NCI-H524 treated with DMSO at 0.1 percent for 48 hours (cell line): Measurements from ENCODE around the gene NR6A1.

ENCODE experiments used
- DNase-seq: peaks from one replicate; lab custom pipeline; 2025; lab: John Stamatoyannopoulos, UW

NR6A1 gene

GRCh38 chr9:124795881-124796431 lies 24.8 kb upstream of the NR6A1 start:
- no peak for DNase-seq

- DNase-seq = no peak
Observed at GRCh38 chr9:124794902-124795491, 23.9 kb upstream of the NR6A1 start.

GRCh38 chr9:124793015-124793541 lies 22.0 kb upstream of the NR6A1 start:
- no peak for DNase-seq

GRCh38 chr9:124792257-124793014 lies 21.3 kb upstream of the NR6A1 start:
- DNase-seq = no peak

- DNase-seq = no peak
Observed at GRCh38 chr9:124790801-124791505, 19.8 kb upstream of the NR6A1 start.

GRCh38 chr9:124790301-124790700 lies 19.2 kb upstream of the NR6A1 start:
- DNase-seq = no peak

- DNase-seq = no peak
Observed at GRCh38 chr9:124789531-124789930, 18.4 kb upstream of the NR6A1 start.

GRCh38 chr9:124788542-124789217 lies 17.6 kb upstream of the NR6A1 start:
- DNase-seq = no peak

GRCh38 chr9:124786881-124787573 lies 15.9 kb upstream of the NR6A1 start:
- DNase-seq = no peak

- no peak for DNase-seq
Observed at GRCh38 chr9:124784509-124784908, 13.4 kb upstream of the NR6A1 start.

- no peak for DNase-seq
Observed at GRCh38 chr9:124783830-124784229, 12.7 kb upstream of the NR6A1 start.

GRCh38 chr9:124782661-124783574 lies 11.8 kb upstream of the NR6A1 start:
- DNase-seq = no peak

GRCh38 chr9:124781967-124782660 lies 11.0 kb upstream of the NR6A1 start:
- no peak for DNase-seq

- DNase-seq = no peak
Observed at GRCh38 chr9:124780757-124781151, 9.6 kb upstream of the NR6A1 start.

- DNase-seq = no peak
Observed at GRCh38 chr9:124780060-124780756, 9.1 kb upstream of the NR6A1 start.

GRCh38 chr9:124779368-124780059 lies 8.4 kb upstream of the NR6A1 start:
- no peak for DNase-seq

- DNase-seq = no peak
Observed at GRCh38 chr9:124778575-124779367, 7.7 kb upstream of the NR6A1 start.
